GM19193 (cell line): ENCODE measurements around the gene NAGLU.

ENCODE experiments used
- POLR2A ChIP-seq: IDR thresholded peaks from 4 replicates; pipeline ENCODE4 v1.6.1; 2011; ENCODE audit not compliant: insufficient read depth, insufficient read length; ENCODE audit errors: extremely low read depth

NAGLU gene

DNA sequence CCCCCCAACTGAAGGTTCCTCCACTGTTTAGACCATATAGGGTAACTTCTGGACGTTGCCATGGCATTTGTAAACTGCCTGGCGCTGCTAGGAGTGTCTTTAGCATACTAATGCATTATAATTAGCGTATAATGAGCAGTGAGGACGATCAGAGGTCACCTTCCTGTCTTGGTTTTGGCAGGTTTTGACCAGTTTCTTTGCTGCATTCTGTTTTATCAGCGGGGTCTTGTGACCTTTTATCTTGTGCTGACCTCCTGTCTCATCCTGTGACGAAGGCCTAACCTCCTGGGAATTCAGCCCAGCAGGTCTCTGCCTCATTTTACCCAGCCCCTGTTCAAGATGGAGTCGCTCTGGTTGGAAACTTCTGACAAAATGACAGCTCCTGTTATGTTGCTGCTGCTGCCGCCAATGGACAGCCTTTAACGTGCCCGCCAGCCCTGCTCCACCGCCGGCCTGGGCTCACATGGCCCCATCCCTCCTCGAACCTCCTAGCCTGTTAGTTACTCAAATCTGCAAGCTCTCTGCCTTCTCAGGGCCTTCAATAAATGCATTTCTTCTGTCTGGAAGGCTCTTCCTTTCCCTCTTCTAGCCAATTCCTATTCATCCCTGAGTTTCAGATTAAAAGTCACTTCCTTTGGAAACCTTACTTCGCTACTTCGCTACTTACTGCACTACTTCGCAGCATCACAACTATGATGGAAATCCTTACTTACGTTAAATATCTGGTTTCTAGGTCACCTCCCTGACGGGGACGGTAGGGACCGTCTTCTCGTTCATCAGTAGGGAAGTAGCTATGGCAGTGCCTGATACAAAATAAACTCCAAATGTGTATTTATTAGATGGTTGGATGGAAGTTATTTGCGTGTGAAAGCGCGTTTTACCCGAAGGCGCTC is 640 bp upstream of the NAGLU start:
- no peak for TF ChIP-seq POLR2A

DNA sequence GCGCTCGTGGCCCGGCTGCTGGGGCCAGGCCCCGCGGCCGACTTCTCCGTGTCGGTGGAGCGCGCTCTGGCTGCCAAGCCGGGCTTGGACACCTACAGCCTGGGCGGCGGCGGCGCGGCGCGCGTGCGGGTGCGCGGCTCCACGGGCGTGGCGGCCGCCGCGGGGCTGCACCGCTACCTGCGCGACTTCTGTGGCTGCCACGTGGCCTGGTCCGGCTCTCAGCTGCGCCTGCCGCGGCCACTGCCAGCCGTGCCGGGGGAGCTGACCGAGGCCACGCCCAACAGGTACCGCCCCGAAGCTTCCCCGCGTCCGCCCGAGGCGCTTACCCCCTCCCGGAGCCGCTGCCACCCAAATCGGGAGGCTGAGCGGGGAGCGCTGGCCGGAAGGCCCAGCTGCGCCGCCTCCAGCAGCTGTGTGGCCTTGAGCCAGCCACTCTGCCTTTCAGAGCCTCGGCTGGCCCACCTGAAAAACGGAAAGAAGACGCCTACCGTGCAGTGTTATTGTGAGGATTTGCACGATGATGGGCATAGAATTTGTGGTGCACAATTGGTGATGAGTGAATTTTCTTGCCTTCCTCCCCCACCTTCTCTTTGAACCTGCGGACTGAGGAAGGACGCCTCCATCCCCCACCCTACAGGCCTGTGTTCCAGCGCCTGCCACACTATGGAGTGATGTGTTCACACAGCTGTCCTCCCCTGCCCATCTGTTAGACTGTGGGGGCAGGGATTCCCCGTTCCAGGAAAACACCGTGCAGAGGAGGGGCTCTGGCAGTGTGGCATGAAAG is 523 bp downstream of the NAGLU start:
- no peak for TF ChIP-seq POLR2A

DNA sequence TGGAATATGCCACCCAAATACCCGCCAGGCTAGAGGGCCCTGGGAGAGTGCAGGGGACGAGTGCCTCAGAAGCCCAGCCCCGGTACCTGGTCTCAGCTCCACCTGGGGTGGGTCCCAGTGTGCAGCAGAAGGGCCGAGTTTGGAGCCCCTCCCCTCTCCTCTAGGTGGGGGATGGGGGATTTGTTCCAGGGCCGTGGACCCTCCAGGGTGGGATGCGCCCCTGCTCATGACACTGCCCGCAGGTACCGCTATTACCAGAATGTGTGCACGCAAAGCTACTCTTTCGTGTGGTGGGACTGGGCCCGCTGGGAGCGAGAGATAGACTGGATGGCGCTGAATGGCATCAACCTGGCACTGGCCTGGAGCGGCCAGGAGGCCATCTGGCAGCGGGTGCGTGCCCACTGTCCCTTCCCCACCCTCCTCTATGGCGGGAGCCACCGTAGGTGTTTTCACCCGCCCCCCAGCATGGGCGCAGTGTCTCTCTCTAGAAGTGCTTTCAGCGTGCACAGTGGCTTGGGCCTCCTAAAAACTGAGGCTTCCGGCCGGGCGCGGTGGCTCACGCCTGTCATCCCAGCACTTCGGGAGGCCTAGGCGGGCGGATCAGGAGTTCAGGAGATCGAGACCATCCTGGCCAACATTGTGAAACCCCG is 1.2 kb downstream of the NAGLU start:
- no peak for TF ChIP-seq POLR2A

DNA sequence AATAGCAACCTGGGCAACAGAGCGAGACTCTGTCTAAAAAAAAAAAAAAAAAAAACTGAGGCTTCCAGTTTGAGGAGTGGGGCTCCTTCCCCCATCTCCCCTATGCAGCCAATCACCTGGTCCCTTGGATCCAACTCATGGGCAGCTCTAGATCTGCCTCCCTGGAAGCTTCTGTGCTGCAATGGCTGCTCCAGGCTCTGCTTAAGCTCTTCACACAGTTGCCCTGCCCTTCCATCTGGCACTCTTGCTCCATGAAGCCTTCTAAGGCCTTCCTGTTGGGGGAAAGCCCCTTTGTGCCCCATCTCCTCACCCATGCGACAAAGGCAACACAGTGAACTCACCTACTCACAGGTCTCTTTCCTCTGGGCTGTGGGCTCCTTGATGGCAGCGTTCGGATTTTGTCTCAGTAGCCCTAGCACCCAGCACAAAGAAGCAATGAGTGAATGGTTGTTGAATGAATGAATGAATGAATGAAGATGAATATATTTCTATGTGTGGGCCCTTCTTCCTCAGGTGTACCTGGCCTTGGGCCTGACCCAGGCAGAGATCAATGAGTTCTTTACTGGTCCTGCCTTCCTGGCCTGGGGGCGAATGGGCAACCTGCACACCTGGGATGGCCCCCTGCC is 1.9 kb downstream of the NAGLU start:
- TF ChIP-seq POLR2A = no peak

DNA sequence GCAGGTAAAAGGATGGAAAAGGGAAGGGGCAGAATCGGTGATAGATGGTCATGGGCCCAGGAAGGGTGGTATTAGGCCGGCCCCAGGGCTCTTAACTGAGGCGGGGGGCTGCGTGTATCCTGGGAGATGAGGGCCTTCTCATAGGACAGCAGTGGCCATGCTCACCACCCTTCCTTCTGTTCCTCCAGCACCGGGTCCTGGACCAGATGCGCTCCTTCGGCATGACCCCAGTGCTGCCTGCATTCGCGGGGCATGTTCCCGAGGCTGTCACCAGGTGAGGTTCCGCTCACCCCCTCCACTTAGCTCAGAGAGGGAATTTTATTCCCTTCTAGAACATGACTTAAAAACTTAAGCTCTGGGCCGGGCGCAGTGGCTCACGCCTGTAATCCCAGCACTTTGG is 2.4 kb downstream of the NAGLU start:
- no peak for TF ChIP-seq POLR2A

DNA sequence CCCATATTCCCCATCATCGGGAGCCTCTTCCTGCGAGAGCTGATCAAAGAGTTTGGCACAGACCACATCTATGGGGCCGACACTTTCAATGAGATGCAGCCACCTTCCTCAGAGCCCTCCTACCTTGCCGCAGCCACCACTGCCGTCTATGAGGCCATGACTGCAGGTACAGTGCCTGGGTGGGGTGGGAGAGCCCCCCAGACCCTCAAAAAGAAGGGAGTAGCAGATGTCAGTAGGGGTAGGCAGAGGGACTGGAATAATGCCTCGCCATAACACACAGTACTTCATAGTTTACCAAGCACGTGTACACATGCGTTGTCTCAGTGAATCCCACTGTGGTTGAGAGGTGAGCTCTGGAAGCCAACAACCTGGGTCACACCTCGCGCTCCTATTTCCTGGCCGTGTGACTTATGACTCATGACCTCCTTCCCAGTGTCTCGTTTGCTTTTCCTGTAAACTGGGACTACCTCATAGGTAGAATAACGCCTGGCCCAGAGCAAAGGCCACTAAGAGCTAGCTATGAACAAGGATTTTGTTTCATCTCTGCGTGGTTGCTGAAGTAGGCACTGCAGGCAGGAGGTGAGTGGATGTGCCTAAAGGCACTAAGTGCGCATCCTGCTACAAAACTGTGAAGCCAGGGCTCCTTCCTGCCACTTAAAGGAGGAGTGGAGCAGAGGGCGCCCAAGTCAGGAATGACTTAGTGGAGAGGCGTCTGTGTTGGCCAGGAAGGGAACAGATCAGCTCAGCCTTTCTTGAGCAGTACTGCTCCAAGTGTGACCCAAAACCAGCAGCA is 5.2 kb downstream of the NAGLU start:
- TF ChIP-seq POLR2A = no peak

DNA sequence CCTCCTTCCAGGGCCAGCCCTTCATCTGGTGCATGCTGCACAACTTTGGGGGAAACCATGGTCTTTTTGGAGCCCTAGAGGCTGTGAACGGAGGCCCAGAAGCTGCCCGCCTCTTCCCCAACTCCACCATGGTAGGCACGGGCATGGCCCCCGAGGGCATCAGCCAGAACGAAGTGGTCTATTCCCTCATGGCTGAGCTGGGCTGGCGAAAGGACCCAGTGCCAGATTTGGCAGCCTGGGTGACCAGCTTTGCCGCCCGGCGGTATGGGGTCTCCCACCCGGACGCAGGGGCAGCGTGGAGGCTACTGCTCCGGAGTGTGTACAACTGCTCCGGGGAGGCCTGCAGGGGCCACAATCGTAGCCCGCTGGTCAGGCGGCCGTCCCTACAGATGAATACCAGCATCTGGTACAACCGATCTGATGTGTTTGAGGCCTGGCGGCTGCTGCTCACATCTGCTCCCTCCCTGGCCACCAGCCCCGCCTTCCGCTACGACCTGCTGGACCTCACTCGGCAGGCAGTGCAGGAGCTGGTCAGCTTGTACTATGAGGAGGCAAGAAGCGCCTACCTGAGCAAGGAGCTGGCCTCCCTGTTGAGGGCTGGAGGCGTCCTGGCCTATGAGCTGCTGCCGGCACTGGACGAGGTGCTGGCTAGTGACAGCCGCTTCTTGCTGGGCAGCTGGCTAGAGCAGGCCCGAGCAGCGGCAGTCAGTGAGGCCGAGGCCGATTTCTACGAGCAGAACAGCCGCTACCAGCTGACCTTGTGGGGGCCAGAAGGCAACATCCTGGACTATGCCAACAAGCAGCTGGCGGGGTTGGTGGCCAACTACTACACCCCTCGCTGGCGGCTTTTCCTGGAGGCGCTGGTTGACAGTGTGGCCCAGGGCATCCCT is 7.4 kb downstream of the NAGLU start:
- TF ChIP-seq POLR2A = no peak

DNA sequence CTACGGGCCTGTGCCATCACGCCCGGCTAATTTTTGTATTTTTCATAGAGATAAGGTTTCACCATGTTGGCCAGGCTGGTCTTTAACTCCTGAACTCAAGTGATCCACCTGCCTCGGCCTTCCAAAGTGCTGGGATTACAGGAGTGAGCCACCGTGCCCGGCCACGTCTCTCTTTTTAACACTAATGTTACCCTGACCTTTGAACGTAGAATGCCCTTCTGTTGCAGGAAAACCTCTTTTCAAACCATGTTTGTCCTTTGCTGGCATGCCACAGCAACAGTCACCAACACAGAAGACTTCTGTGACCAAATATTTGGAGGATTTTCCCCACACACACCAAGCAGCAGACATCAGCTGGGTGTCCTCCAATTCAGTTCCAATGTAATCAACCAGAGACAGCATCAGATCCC is 8.8 kb downstream of the NAGLU start:
- no peak for TF ChIP-seq POLR2A

DNA sequence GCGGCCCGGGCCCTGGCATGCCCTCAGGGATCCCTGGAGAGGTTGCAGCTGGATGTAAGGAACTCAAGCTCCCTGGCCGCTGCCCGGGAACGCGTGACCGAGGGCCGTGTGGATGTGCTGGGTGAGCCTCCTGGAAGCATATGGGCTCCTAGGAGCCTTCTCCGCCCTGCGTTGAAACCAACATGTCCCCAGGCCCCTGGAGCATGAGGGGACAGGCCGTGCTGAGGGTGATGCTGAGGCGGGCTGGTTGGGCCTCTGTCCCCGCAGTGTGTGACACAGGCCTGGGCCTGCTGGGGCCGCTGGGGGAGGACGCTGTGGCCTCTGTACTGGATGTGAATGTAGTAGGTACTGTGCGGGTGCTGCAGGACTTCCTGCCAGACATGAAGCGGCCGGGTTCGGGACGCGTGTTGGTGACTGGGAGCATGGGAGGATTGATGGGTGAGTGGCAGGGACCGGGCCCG is 11.0 kb downstream of the NAGLU start:
- TF ChIP-seq POLR2A = no peak

DNA sequence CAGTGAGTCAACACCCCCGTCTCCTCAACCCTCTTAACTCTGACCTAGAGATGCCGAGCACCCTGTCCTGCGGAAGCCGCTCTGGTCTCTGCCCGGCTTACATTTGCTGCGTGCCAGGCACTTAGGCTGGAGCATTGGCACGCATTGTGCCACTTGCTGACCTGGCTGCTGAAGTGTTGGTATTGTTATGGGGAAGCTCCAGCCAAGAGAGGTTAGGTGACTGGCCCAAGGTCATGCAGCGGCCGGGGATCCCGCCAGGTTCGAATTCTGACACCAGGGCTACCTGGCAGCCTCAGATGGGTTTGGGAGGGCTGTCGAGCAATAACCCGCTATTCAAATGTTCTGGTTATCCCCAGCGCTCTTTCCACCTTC is 11.6 kb downstream of the NAGLU start:
- no peak for TF ChIP-seq POLR2A

DNA sequence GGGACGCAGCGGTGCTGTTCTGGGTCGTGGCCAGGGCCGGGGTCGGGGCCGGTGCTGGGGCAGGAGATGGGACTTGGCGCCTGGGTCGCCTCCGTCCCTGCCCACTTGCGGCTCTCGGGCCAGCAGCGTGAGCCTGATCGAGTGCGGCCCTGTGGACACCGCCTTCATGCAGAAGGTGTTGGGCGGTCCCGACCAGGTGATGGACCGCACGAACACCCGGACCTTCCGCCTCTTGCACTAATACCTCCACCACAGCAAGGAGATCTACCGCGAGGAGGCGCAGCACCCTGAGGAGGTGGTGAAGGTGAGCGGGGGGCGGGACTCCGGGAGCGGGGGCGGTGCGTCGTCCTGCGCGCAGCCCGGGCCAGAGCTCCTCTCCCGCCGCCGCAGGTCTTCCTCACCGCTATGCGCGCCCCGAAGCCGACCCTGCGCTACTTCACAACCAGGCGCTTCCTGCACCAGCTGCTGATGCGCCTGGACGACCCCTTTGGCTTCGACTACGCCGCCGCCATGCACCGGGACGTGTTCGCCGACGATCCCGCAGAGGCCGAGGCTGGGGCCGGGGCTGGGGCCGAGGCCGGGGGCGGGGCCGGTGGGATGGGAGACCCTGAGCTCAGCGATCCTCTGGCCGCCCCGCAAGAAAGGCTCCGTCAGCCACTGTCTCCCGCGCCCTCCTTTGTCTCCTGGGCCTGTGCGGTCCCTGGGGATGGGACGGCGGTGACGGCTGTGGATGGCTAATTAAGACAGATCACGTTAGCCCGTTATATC is 12.2 kb downstream of the NAGLU start:
- peak; percentile 41 for TF ChIP-seq POLR2A

DNA sequence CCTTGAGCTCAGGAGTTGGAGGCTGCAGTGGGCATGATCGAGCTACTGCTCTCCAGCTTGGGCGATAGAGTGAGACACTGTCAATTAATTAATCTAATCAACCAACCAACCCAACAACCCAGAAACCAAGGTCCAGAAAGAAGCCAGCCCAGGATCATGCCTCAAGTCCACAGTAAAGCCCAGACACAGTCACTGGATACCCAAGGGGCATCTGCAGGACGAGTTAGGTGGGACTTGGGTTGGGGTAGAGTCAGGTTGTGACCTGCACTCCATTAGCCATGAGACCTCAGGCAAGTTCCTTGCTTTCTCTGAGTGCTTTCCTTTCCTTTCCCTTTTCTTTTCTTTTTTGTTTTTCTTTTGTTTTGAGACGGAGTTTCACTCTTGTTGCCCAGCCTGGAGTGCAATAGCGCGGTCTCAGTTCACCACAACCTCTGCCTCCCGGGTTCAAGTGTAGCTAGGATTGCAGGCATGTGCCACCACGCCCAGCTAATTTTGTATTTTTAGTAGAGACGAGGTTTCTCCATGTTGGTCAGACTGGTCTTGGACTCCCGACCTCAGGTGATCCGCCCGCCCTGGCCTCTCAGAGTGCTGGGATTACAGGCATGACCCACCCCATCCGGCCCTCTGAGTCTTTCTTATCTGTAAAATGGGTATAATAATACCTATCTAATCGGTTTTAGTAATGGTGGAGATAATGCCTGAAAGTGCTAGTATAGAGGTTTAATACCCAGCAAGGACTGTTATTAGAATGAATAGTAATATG is 13.1 kb downstream of the NAGLU start:
- TF ChIP-seq POLR2A = no peak
